PC-9 (cell line): ENCODE measurements around the gene B4GALT1.

Experiments used
- EZH2 ChIP-seq: fragments of 200-600 bp; sonication (generic); IDR thresholded peaks from 2 replicates; pipeline ENCODE4 v1.8.0; 2017; ENCODE audit warnings: antibody characterized with exemption, low read depth
- TF ChIP-seq, protein P1 (sequence below): fragments of 200-600 bp; sonication (generic); conservative IDR thresholded peaks from 2 replicates; pipeline ENCODE4 v1.6.1; 2017; ENCODE audit warnings: mixed run types, antibody characterized with exemption, mild to moderate bottlenecking, moderate library complexity

DNA sequence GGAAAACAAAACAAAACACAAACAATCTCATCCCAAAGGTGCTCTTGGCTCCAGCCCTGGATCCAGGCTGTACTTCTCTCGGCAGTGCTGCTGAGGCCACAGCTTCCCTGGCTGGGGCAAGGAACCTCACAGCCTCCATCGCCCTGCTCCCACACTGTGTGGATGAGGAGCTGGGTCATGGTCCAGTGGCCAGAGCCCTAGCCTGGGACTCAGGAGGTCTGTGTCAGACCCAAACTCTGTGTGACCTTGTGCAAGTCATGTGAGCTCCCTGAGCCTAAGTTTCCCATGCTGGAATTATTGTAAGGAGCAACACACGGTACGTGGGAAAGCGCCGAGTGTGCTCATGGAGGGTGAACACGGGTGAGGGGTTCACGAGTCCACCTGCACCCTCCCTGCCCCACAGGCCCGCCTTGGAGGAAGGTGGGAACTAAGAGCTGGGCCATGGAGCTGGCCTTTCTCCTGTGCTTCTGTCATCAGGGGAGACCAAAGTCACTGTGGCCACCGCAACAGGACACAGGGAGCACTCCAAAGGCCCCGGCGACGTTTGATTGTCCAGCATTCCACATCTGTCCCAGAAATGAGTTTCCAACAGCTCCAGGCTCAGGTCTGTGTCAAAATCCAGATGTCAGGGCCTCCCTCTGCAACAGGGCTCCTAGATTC, 64.5 kb downstream of the B4GALT1 start:
- TF ChIP-seq, protein P1, sequence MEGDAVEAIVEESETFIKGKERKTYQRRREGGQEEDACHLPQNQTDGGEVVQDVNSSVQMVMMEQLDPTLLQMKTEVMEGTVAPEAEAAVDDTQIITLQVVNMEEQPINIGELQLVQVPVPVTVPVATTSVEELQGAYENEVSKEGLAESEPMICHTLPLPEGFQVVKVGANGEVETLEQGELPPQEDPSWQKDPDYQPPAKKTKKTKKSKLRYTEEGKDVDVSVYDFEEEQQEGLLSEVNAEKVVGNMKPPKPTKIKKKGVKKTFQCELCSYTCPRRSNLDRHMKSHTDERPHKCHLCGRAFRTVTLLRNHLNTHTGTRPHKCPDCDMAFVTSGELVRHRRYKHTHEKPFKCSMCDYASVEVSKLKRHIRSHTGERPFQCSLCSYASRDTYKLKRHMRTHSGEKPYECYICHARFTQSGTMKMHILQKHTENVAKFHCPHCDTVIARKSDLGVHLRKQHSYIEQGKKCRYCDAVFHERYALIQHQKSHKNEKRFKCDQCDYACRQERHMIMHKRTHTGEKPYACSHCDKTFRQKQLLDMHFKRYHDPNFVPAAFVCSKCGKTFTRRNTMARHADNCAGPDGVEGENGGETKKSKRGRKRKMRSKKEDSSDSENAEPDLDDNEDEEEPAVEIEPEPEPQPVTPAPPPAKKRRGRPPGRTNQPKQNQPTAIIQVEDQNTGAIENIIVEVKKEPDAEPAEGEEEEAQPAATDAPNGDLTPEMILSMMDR = no peak
- TF ChIP-seq EZH2 = no peak
